Measurements from ENCODE around the gene SFMBT1.

Gene SFMBT1

GRCh38 chr3:53045518-53046170 lies at the start of gene SFMBT1:
Gene SFMBT1, minus strand, starts transcription at chr3:53046073. Its CDS starts 76,945 bp downstream, at chr3:52969128.
- no peak for FAIRE-seq

GRCh38 chr3:53092942-53093341 lies 47.1 kb upstream of the SFMBT1 start:
- no peak for FAIRE-seq

GRCh38 chr3:53092216-53092615 lies 46.3 kb upstream of the SFMBT1 start:
- no peak for FAIRE-seq

- no peak for FAIRE-seq
These were observed 45.1 kb upstream of the SFMBT1 start for GRCh38 chr3:53091011-53091410.

GRCh38 chr3:53089511-53089910 lies 43.6 kb upstream of the SFMBT1 start:
- FAIRE-seq, result no peak

GRCh38 chr3:53085476-53085875 lies 39.6 kb upstream of the SFMBT1 start:
- no peak for FAIRE-seq

- FAIRE-seq, result no peak
These were observed 38.6 kb upstream of the SFMBT1 start for GRCh38 chr3:53084310-53085001.

- no peak for FAIRE-seq
These were observed 38.1 kb upstream of the SFMBT1 start for GRCh38 chr3:53083949-53084309.

GRCh38 chr3:53083521-53083920 lies 37.6 kb upstream of the SFMBT1 start:
- no peak for FAIRE-seq

- FAIRE-seq, result no peak
These were observed 36.9 kb upstream of the SFMBT1 start for GRCh38 chr3:53082736-53083135.

- FAIRE-seq, result no peak
These were observed 35.4 kb upstream of the SFMBT1 start for GRCh38 chr3:53081318-53081717.

- no peak for FAIRE-seq
These were observed 34.8 kb upstream of the SFMBT1 start for GRCh38 chr3:53080612-53081205.

- FAIRE-seq, result no peak
These were observed 34.1 kb upstream of the SFMBT1 start for GRCh38 chr3:53079791-53080555.

- FAIRE-seq, result no peak
These were observed 33.3 kb upstream of the SFMBT1 start for GRCh38 chr3:53079147-53079546.

GRCh38 chr3:53078656-53079055 lies 32.8 kb upstream of the SFMBT1 start:
- no peak for FAIRE-seq

- no peak for FAIRE-seq
These were observed 31.8 kb upstream of the SFMBT1 start for GRCh38 chr3:53077476-53078220.

- FAIRE-seq, result no peak
These were observed 29.9 kb upstream of the SFMBT1 start for GRCh38 chr3:53075743-53076140.

GRCh38 chr3:53074761-53075742 lies 29.2 kb upstream of the SFMBT1 start:
- FAIRE-seq, result no peak

GRCh38 chr3:53074366-53074696 lies 28.5 kb upstream of the SFMBT1 start:
- no peak for FAIRE-seq

GRCh38 chr3:53073553-53074365 lies 27.9 kb upstream of the SFMBT1 start:
- FAIRE-seq, result no peak
